HCT116 (cell line): Measurements from ENCODE around the gene UGT2A2. TPM values are rescaled to one million over a fixed set of nuclear protein-coding genes. Genes with fewer than 3 reads are reported as not detected.

ENCODE experiments used
- ATAC-seq: fragments of 200-7000 bp; cut with Tn5 transposase; 2 replicates; pipeline ENCODE4 v1.9.1; 2020; ENCODE audit warnings: mild to moderate bottlenecking, moderate library complexity
- BruUV-seq: library from RNA; stranded (reverse); fragments of 400-500 nt; replicated peaks from 2 replicates; lab custom pipeline; 2021; lab: Mats Ljungman, UMichigan
- CTCF ChIA-PET: fragments of 300-600 bp; sonication (Branson Sonifier 250); formaldehyde crosslinking; loops from one replicate; lab custom pipeline; 2021; ENCODE audit warnings: antibody characterized with exemption; lab: Charles Lee
- POLR2A ChIA-PET: fragments of 300-600, 350-600 bp; sonication (Branson Sonifier 250); formaldehyde crosslinking; loops from one replicate; lab custom pipeline; 2021; ENCODE audit warnings: antibody characterized with exemption; lab: Charles Lee
- RAD21 ChIA-PET, 2 experiments: fragments of 300-600 bp; sonication (Branson Sonifier 250); formaldehyde crosslinking; loops; one replicate each; lab custom pipeline; 2023; ENCODE audit warnings: low total read pairs in 2 of 2; ENCODE audit not compliant: uncharacterized antibody in 2 of 2, unreplicated experiment in 2 of 2, low non-redundant PET in 1 of 2; lab: Charles Lee
- DNase-seq: peaks from one replicate; pipeline ENCODE4 v3.0.0-alpha.2; 2010; ENCODE audit warnings: low read depth, low spot score
- H2AFZ ChIP-seq: fragments of 200-600 bp; shearing (Covaris generic), sonication (generic); 2 replicates; pipeline ENCODE4 v1.6.1; 2017; ENCODE audit warnings: low read depth, mixed run types, mixed read lengths, antibody characterized with exemption, low read length; ENCODE audit not compliant: poor library complexity, severe bottlenecking
- H3K27ac ChIP-seq: 2 replicates; pipeline ENCODE4 v1.5.1; 2012; ENCODE audit warnings: low read depth, low read length
- H3K27me3 ChIP-seq: fragments of 200-600 bp; sonication (generic); 2 replicates; pipeline ENCODE4 v1.6.1; 2016; ENCODE audit warnings: mixed run types, low read length, mixed read lengths; ENCODE audit not compliant: insufficient read depth
- H3K36me3 ChIP-seq, 2 experiments: fragments of 200-500 bp in 1 of 2; fragments of 200-600 bp in 1 of 2; sonication (Bioruptor generic) in 1 of 2; sonication (generic) in 1 of 2; 2 replicates each; pipeline versions ENCODE4 v1.5.1 to v1.6.1; 2014 to 2016; ENCODE audit warnings: low read length in 2 of 2, inconsistent platforms in 1 of 2, mixed read lengths in 1 of 2, mixed run types in 1 of 2; ENCODE audit not compliant: insufficient read depth in 2 of 2, control insufficient read depth in 1 of 2
- H3K4me1 ChIP-seq, 2 experiments: fragments of 200-600 bp in 1 of 2; sonication (generic) in 1 of 2; 2 replicates each; pipeline versions ENCODE4 v1.5.1 to v1.6.1; 2012 to 2017; ENCODE audit warnings: low read length in 2 of 2, inconsistent platforms in 1 of 2, mild to moderate bottlenecking in 1 of 2, mixed read lengths in 1 of 2, mixed run types in 1 of 2, moderate library complexity in 1 of 2; ENCODE audit not compliant: insufficient read depth in 2 of 2, control insufficient read depth in 1 of 2
- H3K4me2 ChIP-seq: fragments of 200-600 bp; sonication (generic); 2 replicates; pipeline ENCODE4 v1.6.1; 2017; ENCODE audit warnings: mixed run types, low read length, mixed read lengths
- H3K4me3 ChIP-seq, 2 experiments: fragments of 200-600 bp in 1 of 2; sonication (generic) in 1 of 2; replicated peaks in 1 of 2; 2 replicates each; pipeline ENCODE4 v1.5.1; 2011 to 2016; ENCODE audit warnings: low read length in 2 of 2, control low read depth in 1 of 2, low read depth in 1 of 2, mild to moderate bottlenecking in 1 of 2, mixed read lengths in 1 of 2, mixed run types in 1 of 2
- H3K79me2 ChIP-seq: fragments of 200-600 bp; sonication (generic); 2 replicates; pipeline ENCODE4 v1.6.1; 2017; ENCODE audit warnings: mild to moderate bottlenecking, mixed run types, low read length, moderate library complexity, mixed read lengths; ENCODE audit not compliant: insufficient read depth
- H3K9ac ChIP-seq: fragments of 200-600 bp; sonication (generic); 2 replicates; pipeline ENCODE4 v1.6.1; 2016; ENCODE audit warnings: low read length, mixed read lengths
- H3K9me2 ChIP-seq: fragments of 200-600 bp; sonication (generic), shearing (Covaris generic); 2 replicates; pipeline ENCODE4 v1.6.1; 2017; ENCODE audit warnings: mixed run types, mild to moderate bottlenecking, moderate library complexity; ENCODE audit not compliant: insufficient read depth
- H3K9me3 ChIP-seq, 2 experiments: fragments of 200-500 bp in 1 of 2; fragments of 200-600 bp in 1 of 2; sonication (Bioruptor generic) in 1 of 2; sonication (generic) in 1 of 2; 2 replicates each; pipeline ENCODE4 v1.6.1; 2014 to 2017; ENCODE audit warnings: low read length in 2 of 2, mixed read lengths in 2 of 2, inconsistent platforms in 1 of 2, low read depth in 1 of 2, mild to moderate bottlenecking in 1 of 2, mixed run types in 1 of 2, moderate library complexity in 1 of 2; ENCODE audit not compliant: control insufficient read depth in 1 of 2, insufficient read depth in 1 of 2
- H4K20me1 ChIP-seq: fragments of 200-600 bp; sonication (generic), shearing (Covaris generic); 2 replicates; pipeline ENCODE4 v1.6.1; 2017; ENCODE audit warnings: mixed run types, mild to moderate bottlenecking, moderate library complexity; ENCODE audit not compliant: insufficient read depth
- ATF3 ChIP-seq: IDR thresholded peaks from 2 replicates; pipeline ENCODE4 v1.6.1; 2012
- CEBPB ChIP-seq: IDR thresholded peaks from 2 replicates; pipeline ENCODE4 v1.6.1; 2012; ENCODE audit warnings: low read depth
- CTCF ChIP-seq, 3 experiments: fragments of 200-600 bp in 1 of 3; sonication (generic) in 1 of 3; IDR thresholded peaks in 2 of 3; conservative IDR thresholded peaks in 1 of 3; 2 replicates each; pipeline ENCODE4 v1.5.1; 2012 to 2017; ENCODE audit warnings: low read depth in 2 of 3, low read length in 2 of 3, antibody characterized with exemption in 1 of 3, borderline replicate concordance in 1 of 3, control low read depth in 1 of 3, mild to moderate bottlenecking in 1 of 3, mixed read lengths in 1 of 3, mixed run types in 1 of 3, moderate library complexity in 1 of 3; ENCODE audit not compliant: insufficient read depth in 1 of 3
- ELF1 ChIP-seq: IDR thresholded peaks from 2 replicates; pipeline ENCODE4 v1.6.1; 2012; ENCODE audit warnings: low read depth, borderline replicate concordance
- EZH2 ChIP-seq: fragments of 200-600 bp; sonication (generic); IDR thresholded peaks from 2 replicates; pipeline ENCODE4 v1.6.1; 2017; ENCODE audit warnings: antibody characterized with exemption, mixed run types
- JUND ChIP-seq: IDR thresholded peaks from 2 replicates; pipeline ENCODE4 v1.6.1; 2012
- MAX ChIP-seq: IDR thresholded peaks from 2 replicates; pipeline ENCODE4 v1.6.1; 2012
- POLR2A ChIP-seq: IDR thresholded peaks from 2 replicates; pipeline ENCODE4 v1.7.0; 2011; ENCODE audit warnings: borderline replicate concordance; ENCODE audit not compliant: insufficient read depth, insufficient read length; ENCODE audit errors: extremely low read depth
- RAD21 ChIP-seq: IDR thresholded peaks from 2 replicates; pipeline ENCODE4 v1.6.1; 2012; ENCODE audit warnings: low read depth, mild to moderate bottlenecking
- SP1 ChIP-seq: IDR thresholded peaks from 2 replicates; pipeline ENCODE4 v1.6.1; 2012; ENCODE audit warnings: low read depth
- SRF ChIP-seq: IDR thresholded peaks from 2 replicates; pipeline ENCODE4 v1.6.1; 2012; ENCODE audit warnings: low read depth
- TCF7L2 ChIP-seq: IDR thresholded peaks from 2 replicates; pipeline ENCODE4 v1.7.0; 2011; ENCODE audit warnings: borderline replicate concordance, inconsistent platforms; ENCODE audit not compliant: insufficient read depth, insufficient read length; ENCODE audit errors: extremely low read depth
- YY1 ChIP-seq: IDR thresholded peaks from 2 replicates; pipeline ENCODE4 v1.6.1; 2011; ENCODE audit warnings: low read length, low read depth, moderate library complexity, mild to moderate bottlenecking; ENCODE audit not compliant: insufficient replicate concordance; ENCODE audit errors: extremely low read depth
- ZBTB33 ChIP-seq: IDR thresholded peaks from 2 replicates; pipeline ENCODE4 v1.6.1; 2011; ENCODE audit warnings: mild to moderate bottlenecking, low read length, moderate library complexity; ENCODE audit not compliant: insufficient replicate concordance; ENCODE audit errors: extremely low read depth
- ZFX ChIP-seq: fragments of 450-650 bp; IDR thresholded peaks from 2 replicates; pipeline ENCODE4 v1.6.1; 2017
- intact Hi-C: fragments of 100-400 bp; cut with micrococcal nuclease; formaldehyde crosslinking; loops from 2 replicates; pipeline ENCODE4 v1.10.0; 2022
- total RNA-seq: library from RNA; stranded (reverse); gene quantifications from one replicate; pipeline ENCODE4 v1.2.1, GENCODE V29; 2021; ENCODE audit not compliant: unreplicated experiment

Gene UGT2A2
- total RNA-seq, 1 experiment from 2014 or later, result not detected

GRCh38 chr4:69591364-69591763, 48.1 kb downstream of the UGT2A2 start (continued):
- no peak for TF ChIP-seq ZBTB33
- no peak for TF ChIP-seq YY1
- TF ChIP-seq TCF7L2, result no peak
- TF ChIP-seq POLR2A, result no peak
- TF ChIP-seq JUND, result no peak
- no peak for TF ChIP-seq MAX

- Histone ChIP-seq H3K9ac (no peak overlapping the region), H3K4me2 (no peak overlapping the region), H3K9me3 (no peaks in the 10 kb centered on the region), H2AFZ (no peak overlapping the region), H3K36me3 (no peaks in the 10 kb centered on the region), H3K4me3 (no peak overlapping the region), H3K79me2 (no peaks in the 10 kb centered on the region), H4K20me1 (no peaks in the 10 kb centered on the region), H3K27ac (no peak overlapping the region), H3K9me2 (no peaks in the 10 kb centered on the region), H3K27me3 (no peaks in the 10 kb centered on the region), H3K4me1 (no peaks in the 10 kb centered on the region)
- POLR2A ChIA-PET, result no interaction called here
- no TSS peak for BruUV-seq
- DNase-seq (no peak), ATAC-seq (no peak)
- intact Hi-C loops, result no loop called here
- TF ChIP-seq ELF1 (no peak), RAD21 (no peak), ZFX (no peak), ATF3 (no peak), CTCF (IDR thresholded peaks at IDR 0.05 in 2 of 3, conservative IDR thresholded peaks at IDR 0.05 in 1 of 3; ENCODE audit: borderline replicate concordance in 1 of 3, insufficient read depth in 1 of 3, low read depth in 2 of 3, low read length in 2 of 3) (no peak), ZBTB33 (no peak), EZH2 (no peak), SP1 (no peak), SRF (no peak), CEBPB (no peak), TCF7L2 (no peak)
- RAD21 ChIA-PET, result no interaction called here
- CTCF ChIA-PET, result no interaction called here
Observed at GRCh38 chr4:69589884-69590283, 49.6 kb downstream of the UGT2A2 start.
